ENCODE measurements around the gene ADAMTS2.

Gene ADAMTS2

DNA sequence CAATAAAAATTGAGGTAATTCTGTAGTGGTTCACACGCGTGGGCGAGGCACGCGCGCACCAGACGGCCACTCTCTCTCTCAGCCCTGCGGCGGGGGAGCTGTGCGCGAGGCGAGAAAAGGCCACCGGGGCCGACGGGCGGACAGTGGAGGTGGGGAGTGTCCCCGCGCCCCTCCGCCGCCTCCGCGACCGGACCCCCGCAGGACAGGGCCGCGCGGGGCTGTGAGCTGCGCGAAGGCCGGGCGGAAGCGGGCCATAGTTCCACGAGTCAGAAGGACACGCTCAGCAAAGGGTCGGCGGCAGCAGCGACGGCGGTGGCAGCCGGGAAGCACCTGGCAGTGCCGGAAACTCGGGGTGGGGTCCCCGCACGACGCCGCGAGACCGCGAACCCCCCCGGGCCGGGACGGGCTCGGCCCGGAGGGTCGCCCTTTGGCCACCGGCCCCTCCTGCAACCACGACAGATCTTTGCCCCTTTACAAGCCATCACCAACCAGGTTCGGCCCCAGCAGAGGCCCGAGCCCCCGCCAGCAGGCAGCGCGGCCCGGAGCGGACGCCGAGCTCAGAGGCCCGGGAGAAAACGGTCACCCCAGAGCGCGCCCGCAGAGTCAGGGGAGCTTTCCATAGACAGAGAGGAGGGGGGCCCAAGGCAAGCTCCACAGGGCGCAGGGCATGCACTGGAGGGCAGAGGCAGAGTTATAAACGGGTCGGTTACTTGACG is 224.2 kb downstream of the ADAMTS2 start:
- Histone ChIP-seq H3K9me3 (ENCODE audit: insufficient read depth, low read length) (no peaks in the 10 kb centered on the region), H3K36me3 (ENCODE audit: low read length) (no peaks in the 10 kb centered on the region), H3K4me3 (ENCODE audit: insufficient read depth, low read length, poor library complexity, severe bottlenecking) (no peak overlapping the region), H2AFZ (ENCODE audit: low read depth, low read length, severe bottlenecking) (no peak overlapping the region), H3K9me2 (replicated peaks; ENCODE audit: insufficient read depth, low read length) (no peaks in the 10 kb centered on the region), H3K27me3 (ENCODE audit: low read length) (no peaks in the 10 kb centered on the region), H3K9ac (ENCODE audit: low read length) (no peak overlapping the region), H3K27ac (ENCODE audit: low read depth, low read length) (no peak overlapping the region), H3F3A (ENCODE audit: insufficient read depth) (no peaks in the 10 kb centered on the region), H3K79me2 (ENCODE audit: insufficient read depth, low read length) (no peaks in the 10 kb centered on the region), H4K20me1 (ENCODE audit: low read depth, low read length) (no peaks in the 10 kb centered on the region), H3K4me2 (ENCODE audit: low read depth, low read length, poor library complexity, severe bottlenecking) (no peak overlapping the region)
- no peak for TF ChIP-seq EZH2phosphoT487 (conservative IDR thresholded peaks at IDR 0.05; ENCODE audit: low read length)
- TF ChIP-seq, protein P1, sequence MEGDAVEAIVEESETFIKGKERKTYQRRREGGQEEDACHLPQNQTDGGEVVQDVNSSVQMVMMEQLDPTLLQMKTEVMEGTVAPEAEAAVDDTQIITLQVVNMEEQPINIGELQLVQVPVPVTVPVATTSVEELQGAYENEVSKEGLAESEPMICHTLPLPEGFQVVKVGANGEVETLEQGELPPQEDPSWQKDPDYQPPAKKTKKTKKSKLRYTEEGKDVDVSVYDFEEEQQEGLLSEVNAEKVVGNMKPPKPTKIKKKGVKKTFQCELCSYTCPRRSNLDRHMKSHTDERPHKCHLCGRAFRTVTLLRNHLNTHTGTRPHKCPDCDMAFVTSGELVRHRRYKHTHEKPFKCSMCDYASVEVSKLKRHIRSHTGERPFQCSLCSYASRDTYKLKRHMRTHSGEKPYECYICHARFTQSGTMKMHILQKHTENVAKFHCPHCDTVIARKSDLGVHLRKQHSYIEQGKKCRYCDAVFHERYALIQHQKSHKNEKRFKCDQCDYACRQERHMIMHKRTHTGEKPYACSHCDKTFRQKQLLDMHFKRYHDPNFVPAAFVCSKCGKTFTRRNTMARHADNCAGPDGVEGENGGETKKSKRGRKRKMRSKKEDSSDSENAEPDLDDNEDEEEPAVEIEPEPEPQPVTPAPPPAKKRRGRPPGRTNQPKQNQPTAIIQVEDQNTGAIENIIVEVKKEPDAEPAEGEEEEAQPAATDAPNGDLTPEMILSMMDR (IDR thresholded peaks at IDR 0.05; ENCODE audit: insufficient read depth, low read length, poor library complexity, severe bottlenecking) = no peak

DNA sequence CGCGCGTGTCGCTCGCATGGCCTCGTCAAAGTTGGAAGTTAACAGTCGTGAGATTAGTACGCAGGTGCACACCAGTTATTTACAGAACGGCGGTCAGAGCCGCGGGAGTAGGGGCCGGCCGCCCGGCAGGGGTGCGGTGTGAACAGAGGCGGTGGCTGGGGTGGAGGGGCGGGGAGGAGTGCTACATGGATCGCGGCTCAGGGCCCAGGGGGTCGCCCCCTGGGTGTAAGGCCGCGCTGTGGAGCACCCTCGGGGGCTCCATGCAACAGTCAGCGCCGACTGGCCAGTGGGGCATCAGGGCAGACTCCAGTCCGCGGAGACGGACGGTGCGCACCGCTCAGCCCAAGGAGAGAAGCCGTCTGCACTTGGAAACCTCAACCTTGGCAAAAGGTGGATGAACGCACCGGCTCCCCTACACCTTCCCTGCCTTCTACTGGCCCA is 224.8 kb downstream of the ADAMTS2 start:
- no peak overlapping the region for H2AFZ ChIP-seq (ENCODE audit: low read depth, low read length, severe bottlenecking)
- H3K4me3 ChIP-seq (ENCODE audit: insufficient read depth, low read length, poor library complexity, severe bottlenecking) = no peak overlapping the region
- H3K9me2 ChIP-seq (replicated peaks; ENCODE audit: insufficient read depth, low read length) = no peaks in the 10 kb centered on the region
- H3K79me2 ChIP-seq (ENCODE audit: insufficient read depth, low read length) = no peaks in the 10 kb centered on the region
- no peaks in the 10 kb centered on the region for H3K36me3 ChIP-seq (ENCODE audit: low read length)
- H4K20me1 ChIP-seq (ENCODE audit: low read depth, low read length) = no peaks in the 10 kb centered on the region
- H3F3A ChIP-seq (ENCODE audit: insufficient read depth) = no peaks in the 10 kb centered on the region
- no peak overlapping the region for H3K4me2 ChIP-seq (ENCODE audit: low read depth, low read length, poor library complexity, severe bottlenecking)
- H3K27me3 ChIP-seq (ENCODE audit: low read length) = no peaks in the 10 kb centered on the region
- H3K9ac ChIP-seq (ENCODE audit: low read length) = no peak overlapping the region
- TF ChIP-seq, protein P1 (IDR thresholded peaks at IDR 0.05; ENCODE audit: insufficient read depth, low read length, poor library complexity, severe bottlenecking) = no peak
- H3K9me3 ChIP-seq (ENCODE audit: insufficient read depth, low read length) = no peaks in the 10 kb centered on the region
- H3K27ac ChIP-seq (ENCODE audit: low read depth, low read length) = no peak overlapping the region

DNA sequence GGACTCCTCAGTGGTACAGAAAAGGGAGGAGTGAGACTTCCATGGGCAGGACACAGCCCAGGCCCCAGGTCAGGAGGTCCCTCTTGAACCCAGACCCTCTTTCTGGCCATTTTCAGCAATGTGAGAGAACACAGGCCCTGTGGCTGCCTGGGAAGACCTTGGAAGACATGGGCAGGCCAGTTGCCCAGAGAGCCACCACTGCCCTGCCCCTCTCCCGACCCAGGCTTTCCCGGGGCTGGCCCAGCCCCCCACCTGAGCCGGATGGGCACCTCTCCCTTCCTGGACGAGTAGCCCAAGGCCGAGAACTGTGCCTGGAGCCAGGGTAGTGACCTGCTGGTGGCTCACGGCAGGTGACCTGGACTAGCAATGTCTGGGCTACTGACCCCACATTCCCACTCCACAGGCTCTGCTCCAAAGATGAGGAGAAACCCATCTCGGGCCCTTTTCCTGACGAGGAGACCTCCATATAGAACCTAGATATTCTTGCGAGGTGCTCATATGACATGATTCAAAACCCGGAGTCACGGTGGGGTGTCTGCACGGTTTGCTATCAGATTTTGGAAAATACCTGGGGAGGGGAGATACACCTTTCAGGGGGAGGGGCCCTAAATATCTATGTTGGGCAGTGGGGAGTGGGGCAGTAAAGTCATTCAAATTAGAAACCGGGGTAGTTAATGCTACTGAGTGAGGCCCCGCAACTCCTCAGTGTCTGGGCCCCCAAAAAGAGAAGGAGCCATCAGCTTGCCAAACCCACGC is 225.7 kb downstream of the ADAMTS2 start:
- H3K9me2 ChIP-seq (replicated peaks; ENCODE audit: insufficient read depth, low read length) = no peaks in the 10 kb centered on the region
- H3K79me2 ChIP-seq (ENCODE audit: insufficient read depth, low read length) = no peaks in the 10 kb centered on the region
- H3K27me3 ChIP-seq (ENCODE audit: low read length) = no peaks in the 10 kb centered on the region
- H3K9me3 ChIP-seq (ENCODE audit: insufficient read depth, low read length) = no peaks in the 10 kb centered on the region
- H4K20me1 ChIP-seq (ENCODE audit: low read depth, low read length) = no peaks in the 10 kb centered on the region
- H3K27ac ChIP-seq (ENCODE audit: low read depth, low read length) = no peak overlapping the region
- H3K36me3 ChIP-seq (ENCODE audit: low read length) = no peaks in the 10 kb centered on the region
- no peak overlapping the region for H3K4me2 ChIP-seq (ENCODE audit: low read depth, low read length, poor library complexity, severe bottlenecking)
- no peak overlapping the region for H3K9ac ChIP-seq (ENCODE audit: low read length)
- no peak overlapping the region for H2AFZ ChIP-seq (ENCODE audit: low read depth, low read length, severe bottlenecking)
- no peaks in the 10 kb centered on the region for H3F3A ChIP-seq (ENCODE audit: insufficient read depth)
- no peak overlapping the region for H3K4me3 ChIP-seq (ENCODE audit: insufficient read depth, low read length, poor library complexity, severe bottlenecking)
- no peak for TF ChIP-seq EZH2phosphoT487 (conservative IDR thresholded peaks at IDR 0.05; ENCODE audit: low read length)
- TF ChIP-seq, protein P1 (IDR thresholded peaks at IDR 0.05; ENCODE audit: insufficient read depth, low read length, poor library complexity, severe bottlenecking) = no peak
